Aorta (tissue), 5 donors: ENCODE data around the gene EFCAB12. TPM values are rescaled to one million over a fixed set of nuclear protein-coding genes. Genes with fewer than 3 reads are reported as not detected.
A peak's percentile ranks its signal among the peaks of the same experiment; 100 is the strongest.
"Not testable (repeated sequence)": the region's sequence is repeated elsewhere in the genome, so short reads cannot be mapped to it uniquely, and the experiment has no call there.

Experiments used
- ATAC-seq: fragments of 200-7000 bp; cut with Tn5 transposase; one replicate; pipeline ENCODE4 v1.9.1; 2022; ENCODE audit warnings: moderate library complexity; ENCODE audit not compliant: low FRiP score
- DNase-seq, 2 donors: peaks; one replicate each; pipeline ENCODE4 v3.0.0-alpha.2; 2020
- H3K27ac ChIP-seq, 2 donors: one replicate each; pipeline ENCODE4 v1.5.1; 2013; ENCODE audit warnings: low read length in 2 of 2, mild to moderate bottlenecking in 2 of 2, moderate library complexity in 2 of 2, control low read depth in 1 of 2, inconsistent platforms in 1 of 2, low read depth in 1 of 2
- H3K27me3 ChIP-seq, 2 donors: one replicate each; pipeline ENCODE4 v1.6.1; 2013; ENCODE audit warnings: control low read depth in 1 of 2, low read length in 1 of 2, mild to moderate bottlenecking in 1 of 2, moderate library complexity in 1 of 2; ENCODE audit not compliant: insufficient read depth in 2 of 2, control insufficient read depth in 1 of 2
- H3K36me3 ChIP-seq, 2 donors: one replicate each; pipeline ENCODE4 v1.6.1; 2013; ENCODE audit warnings: control low read depth in 1 of 2, low read length in 1 of 2, mild to moderate bottlenecking in 1 of 2; ENCODE audit not compliant: insufficient read depth in 2 of 2, control insufficient read depth in 1 of 2
- H3K4me1 ChIP-seq, 2 donors: one replicate each; pipeline ENCODE4 v1.6.1; 2013; ENCODE audit warnings: low read length in 2 of 2, control low read depth in 1 of 2, mild to moderate bottlenecking in 1 of 2, moderate library complexity in 1 of 2; ENCODE audit not compliant: insufficient read depth in 2 of 2, control insufficient read depth in 1 of 2
- H3K4me3 ChIP-seq, 2 donors: one replicate each; pipeline ENCODE4 v1.5.1; 2013; ENCODE audit warnings: low read length in 2 of 2, control low read depth in 1 of 2, mild to moderate bottlenecking in 1 of 2
- H3K9me3 ChIP-seq: one replicate; pipeline ENCODE4 v1.6.1; 2013; ENCODE audit warnings: mild to moderate bottlenecking, low read length; ENCODE audit not compliant: control insufficient read depth
- WGBS, 2 donors: extraction: QIAGEN DNeasy Blood & Tissue Kit; methylation state at CpG; one replicate each; pipeline ENCODE4 v1.1.7; 2013; 5-methylcytosine and 5-hydroxymethylcytosine counted together
- intact Hi-C, 2 donors: fragments of 100-400 bp; cut with DNase I; formaldehyde crosslinking; loops; one replicate each; pipeline versions ENCODE4 v1.14.2 to v1.15.0; 2022
- polyA plus RNA-seq, 2 donors: library from polyadenylated mRNA; stranded (reverse); fragments of 200-250 nt; gene quantifications; one replicate each; pipeline ENCODE4 v1.2.3, GENCODE V29; 2013
- total RNA-seq, 2 donors: library from RNA; stranded (reverse); fragmentation: NEBNext Ultra II Directional; extraction: Animal tissue kit (Norgen Biotek cat#: 25700); gene quantifications; one replicate each; pipeline ENCODE4 v1.2.1, GENCODE V29; 2021
- donor health status: healthy with polysubstance abuse.
- donor health status: Bipolar disorder and iron deficiency.
- donor health status: DM: no; HTN: no; CAD: no.
- donor health status: DM: no; HTN: no; CAD: no.
- donor health status: DM: yes; HTN: yes; CAD: no.

The EFCAB12 gene
- total and polyA plus RNA-seq, 4 donors = 0.10 to 0.36 (median 0.25) TPM; not detected in 1

- DNase-seq, H3K9me3 ChIP-seq, H3K27ac ChIP-seq, intact Hi-C loops, H3K4me1 ChIP-seq, H3K36me3 ChIP-seq, H3K27me3 ChIP-seq, ATAC-seq, H3K4me3 ChIP-seq: not testable (repeated sequence)
- 77 to 80% methylated on average over 3 of the region's 3 CpGs for WGBS, 2 donors
Measured at GRCh38 chr3:129413238-129413637, 15.2 kb downstream of the EFCAB12 start.

- no peaks in the 10 kb centered on the region for H3K9me3 ChIP-seq
- no peak for ATAC-seq
- DNase-seq = no peak
- no peaks in the 10 kb centered on the region for H3K4me1 ChIP-seq
- H3K4me3 ChIP-seq = no peak overlapping the region
- no peak overlapping the region for H3K27ac ChIP-seq
- intact Hi-C loops = no loop called here
- no peaks in the 10 kb centered on the region for H3K27me3 ChIP-seq
- WGBS, 2 donors = 89 to 93% methylated on average over 6 of the region's 6 CpGs
- H3K36me3 ChIP-seq = no peaks in the 10 kb centered on the region
Measured at GRCh38 chr3:129412542-129413198, 15.8 kb downstream of the EFCAB12 start.

- H3K4me1 ChIP-seq = no peaks in the 10 kb centered on the region
- H3K27me3 ChIP-seq = no peaks in the 10 kb centered on the region
- no peak overlapping the region for H3K27ac ChIP-seq
- no peak overlapping the region for H3K4me3 ChIP-seq
- no peak for DNase-seq
- 93 to 94% methylated on average over 17 of the region's 17 CpGs for WGBS, 2 donors
- intact Hi-C loops = no loop called here
- H3K36me3 ChIP-seq = no peaks in the 10 kb centered on the region
- ATAC-seq = no peak
- H3K9me3 ChIP-seq = no peaks in the 10 kb centered on the region
Measured at GRCh38 chr3:129410971-129411370, 17.5 kb downstream of the EFCAB12 start.

GRCh38 chr3:129409541-129409940, 18.9 kb downstream of the EFCAB12 start:
- H3K36me3 ChIP-seq = no peaks in the 10 kb centered on the region
- H3K27ac ChIP-seq = no peak overlapping the region
- H3K4me3 ChIP-seq = no peak overlapping the region
- DNase-seq (no peak), ATAC-seq (no peak)
- H3K27me3 ChIP-seq = no peaks in the 10 kb centered on the region
- H3K9me3 ChIP-seq = no peaks in the 10 kb centered on the region
- no peaks in the 10 kb centered on the region for H3K4me1 ChIP-seq
- intact Hi-C loops = no loop called here
- WGBS, 2 donors = 16 to 19% methylated on average over 2 of the region's 2 CpGs

- H3K36me3 ChIP-seq = no peaks in the 10 kb centered on the region
- H3K27me3 ChIP-seq = no peaks in the 10 kb centered on the region
- H3K4me3 ChIP-seq = no peak overlapping the region
- no peak overlapping the region for H3K27ac ChIP-seq
- H3K9me3 ChIP-seq = no peaks in the 10 kb centered on the region
- 79 to 83% methylated on average over 5 of the region's 5 CpGs for WGBS, 2 donors
- ATAC-seq (no peak), DNase-seq (peak in 1 of 2 donors; percentile 27)
- no peaks in the 10 kb centered on the region for H3K4me1 ChIP-seq
- intact Hi-C loops = no loop called here
Measured at GRCh38 chr3:129404610-129405009, 23.8 kb downstream of the EFCAB12 start.

- no peaks in the 10 kb centered on the region for H3K9me3 ChIP-seq
- no peak overlapping the region for H3K27ac ChIP-seq
- no peak overlapping the region for H3K4me3 ChIP-seq
- no peak for ATAC-seq
- no peaks in the 10 kb centered on the region for H3K4me1 ChIP-seq
- H3K36me3 ChIP-seq = no peaks in the 10 kb centered on the region
- peak in 1 of 2 donors; percentile 61 for DNase-seq
- H3K27me3 ChIP-seq = no peaks in the 10 kb centered on the region
- WGBS, 2 donors = 84 to 85% methylated on average over 8 of the region's 8 CpGs
- intact Hi-C loops = no loop called here
Measured at GRCh38 chr3:129404130-129404529, 24.3 kb downstream of the EFCAB12 start.

GRCh38 chr3:129403450-129403849, 25.0 kb downstream of the EFCAB12 start:
- ATAC-seq = no peak
- WGBS, 2 donors = 81 to 83% methylated on average over 7 of the region's 7 CpGs

GRCh38 chr3:129402616-129403015, 25.8 kb downstream of the EFCAB12 start:
- H3K4me1 ChIP-seq = no peaks in the 10 kb centered on the region
- intact Hi-C loops = no loop called here
- no peak overlapping the region for H3K27ac ChIP-seq
- WGBS, 2 donors = 86 to 93% methylated on average over 4 of the region's 4 CpGs
- no peaks in the 10 kb centered on the region for H3K36me3 ChIP-seq
- no peaks in the 10 kb centered on the region for H3K9me3 ChIP-seq
- H3K4me3 ChIP-seq = no peak overlapping the region
- DNase-seq = no peak
- ATAC-seq = no peak
- no peaks in the 10 kb centered on the region for H3K27me3 ChIP-seq

More at GRCh38 chr3:129403450-129403849, 25.0 kb downstream of the EFCAB12 start:
- intact Hi-C loops = no loop called here
- no peaks in the 10 kb centered on the region for H3K27me3 ChIP-seq
- H3K9me3 ChIP-seq = no peaks in the 10 kb centered on the region
- H3K36me3 ChIP-seq = no peaks in the 10 kb centered on the region
- H3K27ac ChIP-seq = no peak overlapping the region
- no peaks in the 10 kb centered on the region for H3K4me1 ChIP-seq
- no peak overlapping the region for H3K4me3 ChIP-seq
- no peak for DNase-seq

GRCh38 chr3:129402210-129402609, 26.2 kb downstream of the EFCAB12 start:
- H3K27ac ChIP-seq = no peak overlapping the region
- no peaks in the 10 kb centered on the region for H3K9me3 ChIP-seq
- no peaks in the 10 kb centered on the region for H3K4me1 ChIP-seq
- DNase-seq (no peak), ATAC-seq (no peak)
- intact Hi-C loops = no loop called here
- H3K36me3 ChIP-seq = no peaks in the 10 kb centered on the region
- no peak overlapping the region for H3K4me3 ChIP-seq
- 71 to 78% methylated on average over 7 of the region's 7 CpGs for WGBS, 2 donors
- H3K27me3 ChIP-seq = no peaks in the 10 kb centered on the region
